KMS-11 (cell line): ENCODE results near the gene ACY1.

Source experiments
- H2AFZ ChIP-seq: fragments of 200-600 bp; sonication (generic); 2 replicates; pipeline ENCODE4 v1.6.1; 2016; ENCODE audit warnings: antibody characterized with exemption, mixed run types, low read depth
- H3K27ac ChIP-seq: fragments of 200-600 bp; sonication (generic); 2 replicates; pipeline ENCODE4 v1.6.1; 2016; ENCODE audit warnings: mild to moderate bottlenecking, mixed run types
- H3K27me3 ChIP-seq: fragments of 200-600 bp; sonication (generic); 2 replicates; pipeline ENCODE4 v1.6.1; 2017; ENCODE audit warnings: mild to moderate bottlenecking, low read depth, mixed run types, moderate library complexity; ENCODE audit not compliant: insufficient read depth
- H3K36me3 ChIP-seq: fragments of 200-600 bp; sonication (generic); 2 replicates; pipeline ENCODE4 v1.6.1; 2017; ENCODE audit warnings: mild to moderate bottlenecking, mixed run types; ENCODE audit not compliant: insufficient read depth
- H3K4me1 ChIP-seq: fragments of 200-600 bp; sonication (generic); 2 replicates; pipeline ENCODE4 v1.6.1; 2016; ENCODE audit warnings: mild to moderate bottlenecking, low read depth, mixed run types; ENCODE audit not compliant: poor library complexity, severe bottlenecking
- H3K4me2 ChIP-seq: fragments of 200-600 bp; sonication (generic); 2 replicates; pipeline ENCODE4 v1.7.0; 2016; ENCODE audit warnings: mild to moderate bottlenecking, mixed run types
- H3K4me3 ChIP-seq: fragments of 200-600 bp; sonication (generic); IDR thresholded peaks from 2 replicates; pipeline ENCODE4 v1.6.1; 2017; ENCODE audit warnings: low read depth, low read length, mixed read lengths; ENCODE audit not compliant: insufficient read depth
- H3K79me2 ChIP-seq: fragments of 200-600 bp; sonication (generic); 2 replicates; pipeline ENCODE4 v1.6.1; 2016; ENCODE audit warnings: low read depth, mixed run types; ENCODE audit not compliant: insufficient read depth
- H3K9ac ChIP-seq: fragments of 200-600 bp; sonication (generic); 2 replicates; pipeline ENCODE4 v1.6.1; 2016; ENCODE audit warnings: mild to moderate bottlenecking, mixed run types
- H4K20me1 ChIP-seq: fragments of 200-600 bp; sonication (generic); 2 replicates; pipeline ENCODE4 v1.6.1; 2016; ENCODE audit warnings: mild to moderate bottlenecking, mixed run types; ENCODE audit not compliant: insufficient read depth
- TF ChIP-seq, protein P1 (sequence below): fragments of 200-600 bp; sonication (generic); conservative IDR thresholded peaks from 2 replicates; pipeline ENCODE4 v1.6.1; 2017; ENCODE audit warnings: low read depth, mild to moderate bottlenecking, antibody characterized with exemption, low read length, moderate library complexity, mixed read lengths

ACY1 gene

GRCh38 chr3:51940648-51941462 is 42.5 kb upstream of the ACY1 start:
- Histone ChIP-seq H2AFZ (no peak overlapping the region), H3K27ac (no peak overlapping the region)

GRCh38 chr3:51941463-51941797 is 41.9 kb upstream of the ACY1 start:
- Histone ChIP-seq H3K4me1 (peaks cover 4% of the 10 kb centered on the region), H3K4me2 (peak overlapping the region; percentile 82), H2AFZ (peak overlapping the region; percentile 41; the same call in 1 of the 2 replicates), H3K4me3 (peak overlapping the region; percentile 54), H3K79me2 (peaks cover 23% of the 10 kb centered on the region), H3K9ac (peak overlapping the region; percentile 44; the same call in 1 of the 2 replicates), H4K20me1 (no peaks in the 10 kb centered on the region), H3K27me3 (no peaks in the 10 kb centered on the region), H3K36me3 (no peaks in the 10 kb centered on the region), H3K27ac (no peak overlapping the region)
- TF ChIP-seq, protein P1, sequence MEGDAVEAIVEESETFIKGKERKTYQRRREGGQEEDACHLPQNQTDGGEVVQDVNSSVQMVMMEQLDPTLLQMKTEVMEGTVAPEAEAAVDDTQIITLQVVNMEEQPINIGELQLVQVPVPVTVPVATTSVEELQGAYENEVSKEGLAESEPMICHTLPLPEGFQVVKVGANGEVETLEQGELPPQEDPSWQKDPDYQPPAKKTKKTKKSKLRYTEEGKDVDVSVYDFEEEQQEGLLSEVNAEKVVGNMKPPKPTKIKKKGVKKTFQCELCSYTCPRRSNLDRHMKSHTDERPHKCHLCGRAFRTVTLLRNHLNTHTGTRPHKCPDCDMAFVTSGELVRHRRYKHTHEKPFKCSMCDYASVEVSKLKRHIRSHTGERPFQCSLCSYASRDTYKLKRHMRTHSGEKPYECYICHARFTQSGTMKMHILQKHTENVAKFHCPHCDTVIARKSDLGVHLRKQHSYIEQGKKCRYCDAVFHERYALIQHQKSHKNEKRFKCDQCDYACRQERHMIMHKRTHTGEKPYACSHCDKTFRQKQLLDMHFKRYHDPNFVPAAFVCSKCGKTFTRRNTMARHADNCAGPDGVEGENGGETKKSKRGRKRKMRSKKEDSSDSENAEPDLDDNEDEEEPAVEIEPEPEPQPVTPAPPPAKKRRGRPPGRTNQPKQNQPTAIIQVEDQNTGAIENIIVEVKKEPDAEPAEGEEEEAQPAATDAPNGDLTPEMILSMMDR, result no peak

More at GRCh38 chr3:51940648-51941462, 42.5 kb upstream of the ACY1 start:
- Histone ChIP-seq H3K4me3 (peak overlapping the region; percentile 54), H3K36me3 (no peaks in the 10 kb centered on the region), H3K4me2 (peak overlapping the region; percentile 82), H3K9ac (peak overlapping the region; percentile 44; the same call in 1 of the 2 replicates), H3K4me1 (peaks cover 4% of the 10 kb centered on the region), H3K27me3 (no peaks in the 10 kb centered on the region), H4K20me1 (no peaks in the 10 kb centered on the region), H3K79me2 (peaks cover 23% of the 10 kb centered on the region)
- TF ChIP-seq, protein P1, result no peak

DNA sequence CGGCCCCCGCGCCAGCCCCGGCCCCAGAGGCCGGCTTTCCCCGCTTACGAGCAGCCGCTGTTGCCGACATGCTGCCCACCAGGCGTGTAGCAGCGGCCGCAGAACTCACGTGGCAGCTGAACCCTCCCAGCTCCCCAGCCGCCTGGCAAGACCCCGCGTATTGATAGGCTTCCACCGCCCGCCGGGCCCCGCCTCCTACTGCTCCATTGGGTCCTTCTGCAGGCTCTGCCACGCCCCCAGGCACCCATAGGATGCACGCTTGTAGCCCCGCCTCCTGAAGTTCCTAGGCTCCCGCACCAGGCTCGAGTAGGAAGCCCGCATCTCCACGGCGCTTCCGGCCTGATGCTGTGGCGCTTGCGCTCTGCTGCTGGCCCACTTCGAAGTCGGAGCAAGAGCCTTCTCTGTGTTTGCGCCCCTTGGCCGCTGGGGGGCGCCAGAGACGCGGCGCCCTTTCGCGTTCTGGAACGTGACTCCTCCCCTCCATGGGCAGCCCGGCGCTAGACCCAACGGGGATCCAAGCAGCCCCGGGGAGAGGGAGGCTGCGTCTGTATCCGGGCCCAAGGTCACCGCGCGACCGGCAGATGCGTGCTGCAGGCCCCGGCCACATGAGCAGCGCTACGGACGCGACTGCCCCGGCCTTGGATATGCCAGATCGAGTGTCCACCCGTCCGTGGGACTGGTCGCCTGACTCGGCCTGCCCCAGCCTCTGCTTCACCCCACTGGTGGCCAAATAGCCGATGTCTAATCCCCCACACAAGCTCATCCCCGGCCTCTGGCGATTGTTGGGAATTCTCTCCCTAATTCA is 41.3 kb upstream of the ACY1 start, which contains the start of the genes PARP3 and RRP9:
PARP3 (plus strand) TSS at position 566 of the 805 bp plus-strand sequence. CDS start 993 bp downstream, outside the sequence.
RRP9 (minus strand) TSS at position 107 of the 805 bp plus-strand sequence; CDS start at position 70, 37 bp downstream.
- Histone ChIP-seq H3K4me1 (peaks cover 4% of the 10 kb centered on the region), H3K4me2 (peak within 1 kb of the TSS; percentile 82), H4K20me1 (no peaks in the 10 kb centered on the region), H3K4me3 (peak within 1 kb of the TSS; percentile 54), H3K36me3 (no peaks in the 10 kb centered on the region), H3K27me3 (no peaks in the 10 kb centered on the region), H2AFZ (peak within 1 kb of the TSS; percentile 73), H3K79me2 (peaks cover 23% of the 10 kb centered on the region), H3K27ac (peak within 1 kb of the TSS; percentile 53), H3K9ac (peak within 1 kb of the TSS; percentile 66)
- TF ChIP-seq, protein P1, result peak; percentile 81

DNA sequence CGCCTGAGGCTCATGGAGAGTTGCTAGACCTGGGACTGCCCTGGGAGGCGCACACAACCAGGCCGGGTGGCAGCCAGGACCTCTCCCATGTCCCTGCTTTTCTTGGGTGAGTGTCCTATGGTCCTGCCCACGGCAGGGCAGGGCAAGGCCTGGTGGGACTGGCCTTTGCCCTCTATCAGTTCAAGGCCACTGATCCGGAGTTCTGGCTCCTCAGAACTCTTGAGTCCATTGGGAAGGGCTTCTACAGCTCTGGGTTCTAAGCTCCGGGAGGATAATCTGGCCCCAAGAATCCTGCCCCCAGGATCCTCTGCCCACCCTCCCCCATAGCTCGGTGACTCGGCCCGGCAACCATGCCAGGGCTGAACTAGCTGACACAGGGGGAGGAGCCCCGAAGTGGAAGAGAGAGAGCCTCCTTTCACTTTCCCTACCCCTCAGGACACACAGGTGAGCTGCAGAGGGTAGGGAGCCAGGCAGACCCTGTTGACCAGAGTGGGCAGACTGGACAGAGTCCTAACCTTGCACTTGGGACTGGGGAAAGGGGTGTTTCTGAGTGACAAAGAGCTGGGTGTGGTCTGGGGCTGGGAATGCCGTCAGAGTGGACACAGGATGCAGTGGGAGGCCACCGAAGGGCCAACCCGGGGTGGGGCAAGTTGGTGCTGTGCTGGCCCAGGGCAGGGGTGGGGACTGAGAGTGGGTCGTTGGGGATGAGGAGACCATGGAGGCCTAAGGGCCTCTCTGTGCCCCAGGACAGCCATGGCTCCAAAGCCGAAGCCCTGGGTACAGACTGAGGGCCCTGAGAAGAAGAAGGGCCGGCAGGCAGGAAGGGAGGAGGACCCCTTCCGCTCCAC is 40.5 kb upstream of the ACY1 start:
- peak overlapping the region; percentile 53 for H3K27ac ChIP-seq
- peak overlapping the region; percentile 73 for H2AFZ ChIP-seq
- TF ChIP-seq, protein P1, result no peak

More for the DNA sequence above, 40.5 kb upstream of the ACY1 start:
- Histone ChIP-seq H3K79me2 (peaks cover 23% of the 10 kb centered on the region), H3K36me3 (no peaks in the 10 kb centered on the region), H3K27me3 (no peaks in the 10 kb centered on the region), H4K20me1 (no peaks in the 10 kb centered on the region), H3K9ac (peak overlapping the region; percentile 66), H3K4me1 (peaks cover 4% of the 10 kb centered on the region), H3K4me3 (no peak overlapping the region), H3K4me2 (peak overlapping the region; percentile 77)
